Cardiac muscle cell (in vitro differentiated cells and primary cell): ENCODE measurements around the gene MGLL. TPM values are rescaled to one million over a fixed set of nuclear protein-coding genes. Genes with fewer than 3 reads are reported as not detected.
A peak's percentile ranks its signal among the peaks of the same experiment; 100 is the strongest.

Source experiments
- DNase-seq, 2 donors: peaks; one replicate each; pipeline versions ENCODE4 v3.0.0 to v3.0.0-alpha.2; 2010 to 2017; ENCODE audit warnings: low read depth in 1 of 2, low spot score in 1 of 2
- H3K27ac ChIP-seq: fragments of 200-600 bp; sonication (generic); 2 replicates; pipeline ENCODE4 v1.5.1; 2016
- H3K27me3 ChIP-seq: fragments of 200-600 bp; sonication (generic); 2 replicates; pipeline ENCODE4 v1.6.0; 2016; ENCODE audit warnings: control low read depth
- H3K36me3 ChIP-seq: fragments of 200-600 bp; sonication (generic); 2 replicates; pipeline ENCODE4 v1.5.1; 2016; ENCODE audit warnings: control low read depth
- H3K4me1 ChIP-seq: fragments of 200-600 bp; sonication (generic); 2 replicates; pipeline ENCODE4 v1.8.1; 2017; ENCODE audit warnings: low read depth, mild to moderate bottlenecking, mixed run types
- H3K4me3 ChIP-seq: fragments of 200-600 bp; sonication (generic); 2 replicates; pipeline ENCODE4 v1.5.1; 2016; ENCODE audit warnings: mild to moderate bottlenecking
- H3K9me3 ChIP-seq: fragments of 200-600 bp; sonication (generic); 2 replicates; pipeline ENCODE4 v1.5.1; 2017; ENCODE audit warnings: low read depth, mild to moderate bottlenecking, control low read depth
- polyA plus RNA-seq: library from polyadenylated mRNA; unstranded; fragments of >200 nt; fragmentation: Nextera tagmentation; extraction: Ambion mirVana; gene quantifications from 2 replicates; pipeline ENCODE4 v1.2.1, GENCODE V29; 2016
- total RNA-seq: library from RNA; depleted of rRNA; stranded (reverse); fragments of >200 nt; gene quantifications from 2 replicates; pipeline ENCODE4 v1.2.3, GENCODE V29; 2016
- TF ChIP-seq, protein P1 (sequence below): IDR thresholded peaks from 2 replicates; pipeline ENCODE4 v1.5.1; 2012; ENCODE audit warnings: low read depth, mild to moderate bottlenecking, low read length

Gene MGLL
- total and polyA plus RNA-seq, 2 experiments from 2014 or later: 1.0 TPM

DNA sequence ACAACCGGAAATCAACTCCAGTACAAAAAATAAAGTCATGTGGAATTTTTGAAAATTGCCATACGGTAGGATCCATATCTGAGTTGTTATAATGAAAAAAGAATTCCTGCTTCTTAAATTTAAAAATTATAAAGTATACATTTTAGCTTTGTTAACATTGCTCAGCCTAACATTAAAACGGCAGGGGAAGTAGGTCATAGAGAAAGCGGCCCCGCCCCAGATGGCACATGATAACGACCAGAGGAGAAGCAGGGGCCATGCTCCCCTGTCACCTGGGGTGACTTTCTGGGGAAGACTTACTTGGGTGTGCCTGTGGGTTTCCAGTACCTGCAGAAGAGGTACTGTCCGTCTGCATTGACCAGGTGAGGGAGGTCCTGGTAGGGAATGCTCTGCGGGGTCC lies 921 bp downstream of the MGLL start:
- TF ChIP-seq, protein P1, sequence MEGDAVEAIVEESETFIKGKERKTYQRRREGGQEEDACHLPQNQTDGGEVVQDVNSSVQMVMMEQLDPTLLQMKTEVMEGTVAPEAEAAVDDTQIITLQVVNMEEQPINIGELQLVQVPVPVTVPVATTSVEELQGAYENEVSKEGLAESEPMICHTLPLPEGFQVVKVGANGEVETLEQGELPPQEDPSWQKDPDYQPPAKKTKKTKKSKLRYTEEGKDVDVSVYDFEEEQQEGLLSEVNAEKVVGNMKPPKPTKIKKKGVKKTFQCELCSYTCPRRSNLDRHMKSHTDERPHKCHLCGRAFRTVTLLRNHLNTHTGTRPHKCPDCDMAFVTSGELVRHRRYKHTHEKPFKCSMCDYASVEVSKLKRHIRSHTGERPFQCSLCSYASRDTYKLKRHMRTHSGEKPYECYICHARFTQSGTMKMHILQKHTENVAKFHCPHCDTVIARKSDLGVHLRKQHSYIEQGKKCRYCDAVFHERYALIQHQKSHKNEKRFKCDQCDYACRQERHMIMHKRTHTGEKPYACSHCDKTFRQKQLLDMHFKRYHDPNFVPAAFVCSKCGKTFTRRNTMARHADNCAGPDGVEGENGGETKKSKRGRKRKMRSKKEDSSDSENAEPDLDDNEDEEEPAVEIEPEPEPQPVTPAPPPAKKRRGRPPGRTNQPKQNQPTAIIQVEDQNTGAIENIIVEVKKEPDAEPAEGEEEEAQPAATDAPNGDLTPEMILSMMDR: no peak
- Histone ChIP-seq H3K27me3 (peaks cover 59% of the 10 kb centered on the region), H3K9me3 (no peaks in the 10 kb centered on the region), H3K27ac (no peak overlapping the region), H3K36me3 (no peaks in the 10 kb centered on the region), H3K4me1 (no peaks in the 10 kb centered on the region), H3K4me3 (no peak overlapping the region)
- DNase-seq: no peak

DNA sequence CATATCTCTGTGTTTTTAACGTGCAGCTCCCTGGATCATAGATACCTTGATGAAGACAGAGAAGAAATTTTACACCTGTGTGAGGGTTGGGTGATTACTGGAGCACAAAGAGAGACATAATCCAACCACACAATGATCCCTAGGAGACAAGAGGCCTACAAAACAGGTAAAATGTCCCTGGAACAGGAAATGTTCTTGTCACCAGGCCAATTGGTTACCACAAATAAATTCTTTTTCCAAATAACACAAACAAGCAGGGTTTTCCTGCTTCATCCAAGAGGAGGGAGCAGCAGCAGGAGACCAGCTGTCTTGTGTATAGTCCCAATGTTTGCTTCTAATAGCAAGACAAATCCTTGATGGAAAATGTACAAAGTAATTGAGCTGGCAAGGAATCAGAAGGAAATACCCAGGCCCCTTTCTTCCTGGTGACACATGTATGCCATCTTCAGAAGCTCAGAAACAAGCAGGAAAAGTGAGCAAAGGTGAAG lies 1.4 kb downstream of the MGLL start:
- no peaks in the 10 kb centered on the region for H3K4me1 ChIP-seq
- H3K36me3 ChIP-seq: no peaks in the 10 kb centered on the region
- no peak overlapping the region for H3K4me3 ChIP-seq
- no peaks in the 10 kb centered on the region for H3K9me3 ChIP-seq
- H3K27ac ChIP-seq: no peak overlapping the region
- DNase-seq: no peak
- H3K27me3 ChIP-seq: peaks cover 59% of the 10 kb centered on the region
- TF ChIP-seq, protein P1: no peak

- no peaks in the 10 kb centered on the region for H3K36me3 ChIP-seq
- H3K27me3 ChIP-seq: peaks cover 54% of the 10 kb centered on the region
- DNase-seq: peak in 1 of 2 donors; percentile 14
- H3K4me1 ChIP-seq: no peaks in the 10 kb centered on the region
- no peak overlapping the region for H3K4me3 ChIP-seq
- H3K27ac ChIP-seq: no peak overlapping the region
- no peaks in the 10 kb centered on the region for H3K9me3 ChIP-seq
- TF ChIP-seq, protein P1: peak; percentile 11
Measured at GRCh38 chr3:127820221-127820825, 2.0 kb downstream of the MGLL start.

GRCh38 chr3:127819656-127820055 lies 2.7 kb downstream of the MGLL start:
- no peak overlapping the region for H3K27ac ChIP-seq
- H3K27me3 ChIP-seq: peaks cover 49% of the 10 kb centered on the region
- H3K9me3 ChIP-seq: no peaks in the 10 kb centered on the region
- no peak overlapping the region for H3K4me3 ChIP-seq
- H3K4me1 ChIP-seq: no peaks in the 10 kb centered on the region
- no peak for DNase-seq
- no peaks in the 10 kb centered on the region for H3K36me3 ChIP-seq
- TF ChIP-seq, protein P1: no peak

- Histone ChIP-seq H3K4me1 (no peaks in the 10 kb centered on the region), H3K27ac (no peak overlapping the region), H3K27me3 (peaks cover 43% of the 10 kb centered on the region), H3K9me3 (no peaks in the 10 kb centered on the region), H3K4me3 (no peak overlapping the region), H3K36me3 (no peaks in the 10 kb centered on the region)
- TF ChIP-seq, protein P1: no peak
- no peak for DNase-seq
Measured at GRCh38 chr3:127819086-127819485, 3.2 kb downstream of the MGLL start.
